Measurements from ENCODE around the gene PBX1. TPM values are rescaled to one million over a fixed set of nuclear protein-coding genes. Genes with fewer than 3 reads are reported as not detected.

The PBX1 gene
- total and polyA plus RNA-seq, 4 donors, result 2.2 to 17.3 (median 5.1) TPM

GRCh38 chr1:164563721-164564360 is 4.9 kb downstream of the PBX1 start:
- H3K27ac ChIP-seq (ENCODE audit: low read depth in 1 of 2, low read length in 2 of 2), result no peak overlapping the region
- no peaks in the 10 kb centered on the region for H3K27me3 ChIP-seq (ENCODE audit: control insufficient read depth in 4 of 4, insufficient read depth in 4 of 4, low read length in 3 of 4)
- H3K9me3 ChIP-seq (ENCODE audit: control insufficient read depth in 4 of 4, low read length in 3 of 4), result no peaks in the 10 kb centered on the region
- H3K9ac ChIP-seq (ENCODE audit: low read depth in 1 of 2, low read length in 2 of 2), result no peak overlapping the region
- no peaks in the 10 kb centered on the region for H3K36me3 ChIP-seq (ENCODE audit: control insufficient read depth in 4 of 4, insufficient read depth in 3 of 4, low read depth in 1 of 4, low read length in 3 of 4)
- 81% methylated on average over 10 of the region's 10 CpGs for WGBS
- no peak overlapping the region for H3K4me3 ChIP-seq (ENCODE audit: low read depth in 1 of 3, low read length in 3 of 3)
- TF ChIP-seq EGR1 (IDR thresholded peaks at IDR 0.05; ENCODE audit: low read depth in 2 of 2) (no peak), JUND (IDR thresholded peaks at IDR 0.05) (no peak), REST (IDR thresholded peaks at IDR 0.05) (no peak)
- H3K4me1 ChIP-seq (ENCODE audit: control insufficient read depth in 4 of 4, insufficient read depth in 4 of 4, low read length in 3 of 4), result peaks cover 0 to 4% (median 3%) of the 10 kb centered on the region in 4 donors
- DNase-seq (ENCODE audit: low spot score), result no peak

- no peaks in the 10 kb centered on the region for H3K36me3 ChIP-seq (ENCODE audit: control insufficient read depth in 4 of 4, insufficient read depth in 3 of 4, low read depth in 1 of 4, low read length in 3 of 4)
- WGBS, result 89% methylated on average over 3 of the region's 3 CpGs
- H3K4me1 ChIP-seq (ENCODE audit: control insufficient read depth in 4 of 4, insufficient read depth in 4 of 4, low read length in 3 of 4), result peaks cover 0 to 4% (median 3%) of the 10 kb centered on the region in 4 donors
- TF ChIP-seq EGR1 (IDR thresholded peaks at IDR 0.05; ENCODE audit: low read depth in 2 of 2) (no peak), HNF4G (IDR thresholded peaks at IDR 0.05) (no peak), ZBTB33 (IDR thresholded peaks at IDR 0.05) (no peak), CTCF (IDR thresholded peaks at IDR 0.05; ENCODE audit: low read depth, low read length, missing input control) (no peak), FOXA2 (IDR thresholded peaks at IDR 0.05) (no peak), FOXA1 (IDR thresholded peaks at IDR 0.05) (no peak), JUND (IDR thresholded peaks at IDR 0.05) (no peak), TAF1 (conservative IDR thresholded peaks at IDR 0.05) (no peak), ATF3 (IDR thresholded peaks at IDR 0.05) (no peak), MAX (IDR thresholded peaks at IDR 0.05) (no peak)
- no peak for DNase-seq (ENCODE audit: low spot score)
- no peak overlapping the region for H3K9ac ChIP-seq (ENCODE audit: low read depth in 1 of 2, low read length in 2 of 2)
- no peak overlapping the region for H3K4me3 ChIP-seq (ENCODE audit: low read depth in 1 of 3, low read length in 3 of 3)
- H3K27ac ChIP-seq (ENCODE audit: low read depth in 1 of 2, low read length in 2 of 2), result no peak overlapping the region
- no peaks in the 10 kb centered on the region for H3K9me3 ChIP-seq (ENCODE audit: control insufficient read depth in 4 of 4, low read length in 3 of 4)
- H3K27me3 ChIP-seq (ENCODE audit: control insufficient read depth in 4 of 4, insufficient read depth in 4 of 4, low read length in 3 of 4), result no peaks in the 10 kb centered on the region
Observed at GRCh38 chr1:164564378-164564777, 5.4 kb downstream of the PBX1 start.
